NCI-H345 treated with DMSO at 0.1 percent for 48 hours (cell line): ENCODE results near the gene POLR2F.

Experiments used
- DNase-seq: peaks from one replicate; lab custom pipeline; 2025; ENCODE audit not compliant: unreplicated experiment; lab: John Stamatoyannopoulos, UW

Gene POLR2F

DNA sequence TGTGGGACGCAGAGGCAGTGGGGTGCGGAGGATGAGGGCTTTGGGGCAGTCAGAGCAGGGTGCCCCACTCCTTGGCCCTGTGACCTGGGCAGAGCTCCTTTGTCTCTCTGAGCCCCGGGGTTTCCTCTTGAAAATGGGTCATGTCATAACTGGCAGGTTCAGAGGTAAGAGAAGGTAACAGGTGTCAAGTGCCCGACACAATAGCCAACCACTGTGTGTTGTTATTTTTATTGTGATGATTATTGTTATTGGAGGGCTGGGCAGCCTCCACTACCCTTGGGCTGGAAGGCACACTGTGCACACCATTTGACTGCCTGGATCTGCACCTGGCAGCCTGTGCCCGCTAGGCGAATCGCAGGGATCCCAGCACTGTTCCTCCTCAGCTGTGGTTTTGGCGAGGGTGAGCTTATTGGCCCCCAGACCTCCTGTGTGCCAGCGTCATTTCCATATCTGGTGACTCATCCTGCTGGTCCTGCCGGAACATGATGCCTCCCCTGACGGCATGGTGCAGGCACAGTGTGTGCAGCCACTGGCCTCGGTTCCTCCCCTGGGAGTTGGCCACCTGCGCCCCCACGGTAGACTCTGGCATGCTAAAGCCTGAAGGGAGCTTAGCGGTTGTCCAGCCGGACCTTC, 46.3 kb downstream of the POLR2F start:
- peak; percentile 6 for DNase-seq

DNA sequence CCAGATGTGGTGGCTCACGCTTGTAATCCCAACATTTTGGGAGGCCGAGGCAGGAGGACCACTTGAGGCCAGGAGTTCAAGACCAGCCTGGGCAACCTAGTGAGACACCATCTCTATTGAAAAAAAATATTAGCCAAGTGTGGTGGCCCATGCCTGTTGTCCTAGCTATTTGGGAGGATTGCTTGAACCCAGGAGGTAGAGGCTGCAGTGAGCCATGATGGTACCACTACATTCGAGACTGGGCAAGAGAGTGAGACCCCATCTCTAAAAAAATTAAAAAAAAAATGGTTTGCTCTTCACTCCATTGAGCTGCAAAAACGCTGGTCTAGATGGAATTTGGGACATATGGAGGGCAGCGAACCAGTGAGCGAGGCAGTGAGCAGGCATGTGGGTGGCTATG, 52.4 kb downstream of the POLR2F start:
- DNase-seq, result no peak

DNA sequence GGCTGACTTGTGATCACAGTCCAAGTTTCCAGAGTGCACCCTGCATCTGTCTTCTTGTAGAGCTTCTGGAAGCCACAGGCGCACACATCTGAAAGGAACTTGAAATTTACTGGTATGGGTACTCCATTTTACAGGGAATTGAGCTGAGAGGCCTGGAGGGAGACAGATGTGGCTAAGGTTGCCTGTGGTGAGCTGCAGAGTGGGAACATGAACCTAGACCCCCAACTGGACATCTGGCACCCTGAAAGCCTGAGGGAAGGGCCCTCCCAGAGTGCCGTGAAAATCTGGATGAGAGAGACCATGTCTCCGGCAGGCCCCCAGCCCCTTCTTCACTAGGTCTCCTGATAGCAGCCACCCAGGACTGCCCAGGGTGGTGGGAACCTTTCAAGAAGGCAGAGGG, 53.4 kb downstream of the POLR2F start:
- DNase-seq, result no peak

DNA sequence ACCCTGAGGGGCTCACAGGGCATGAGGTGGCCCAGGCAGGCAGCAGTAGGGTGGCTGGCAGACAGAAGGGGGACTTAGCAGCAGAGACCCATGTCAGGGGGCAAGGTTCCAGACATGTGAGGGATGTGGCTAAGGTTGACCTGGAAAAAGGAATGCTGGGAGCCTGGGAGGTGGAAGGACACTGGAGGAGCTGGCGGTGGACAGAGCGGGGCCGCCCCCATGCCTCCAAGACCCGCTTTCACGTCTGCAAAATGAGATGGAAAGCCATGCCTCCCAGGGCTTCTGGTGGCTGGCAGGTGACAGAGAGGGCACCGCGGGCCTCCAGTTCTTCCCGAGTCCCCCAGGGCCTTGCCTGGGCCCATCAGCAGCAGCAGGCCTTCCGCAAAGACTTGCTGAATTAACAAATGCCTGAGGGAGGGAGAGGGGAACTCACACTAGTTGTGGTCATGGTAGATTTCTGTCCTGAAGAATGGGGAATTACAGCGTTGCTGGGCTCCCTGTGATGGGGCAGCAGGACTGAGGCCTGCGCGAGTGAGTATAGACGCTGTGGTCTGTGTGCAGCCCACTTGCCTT, 53.9 kb downstream of the POLR2F start:
- DNase-seq, result no peak

DNA sequence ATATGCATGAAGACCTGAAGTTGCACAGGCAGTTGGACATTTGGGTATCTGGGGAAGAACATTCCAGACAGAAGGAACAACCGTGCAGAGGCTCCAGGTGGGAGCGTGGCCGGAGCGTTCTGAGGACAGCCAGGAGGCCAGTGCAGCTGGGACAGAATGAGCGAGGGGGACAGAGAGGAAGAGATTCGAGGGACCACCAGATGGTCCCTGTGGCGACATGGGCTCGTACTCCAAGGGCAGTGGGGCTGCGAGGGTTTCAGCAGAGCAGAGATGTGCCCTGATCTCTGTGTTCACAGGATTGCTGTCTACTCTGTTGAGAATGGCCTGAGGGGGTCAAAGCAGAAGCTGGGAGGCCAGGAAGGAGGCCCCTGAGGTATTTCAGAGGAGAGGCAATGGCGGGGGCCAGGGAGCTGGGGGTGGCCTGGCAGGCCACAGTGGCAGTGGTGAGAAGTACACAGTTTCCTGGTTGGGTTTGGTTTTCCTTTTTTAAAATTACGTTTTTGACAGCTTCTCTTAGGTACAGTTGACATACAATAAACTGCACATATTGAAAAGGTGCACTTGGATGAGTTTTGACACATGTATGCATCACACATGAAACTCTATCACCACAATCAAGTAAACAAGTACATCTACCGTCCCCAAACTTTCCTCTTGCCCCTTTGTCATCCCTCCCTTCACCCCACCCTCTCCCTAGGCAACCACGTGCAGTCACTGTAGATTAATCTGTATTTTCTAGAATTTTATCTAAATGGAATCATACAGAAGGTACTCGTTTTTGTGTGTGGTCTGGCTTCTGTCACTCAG, 55.7 kb downstream of the POLR2F start:
- no peak for DNase-seq

DNA sequence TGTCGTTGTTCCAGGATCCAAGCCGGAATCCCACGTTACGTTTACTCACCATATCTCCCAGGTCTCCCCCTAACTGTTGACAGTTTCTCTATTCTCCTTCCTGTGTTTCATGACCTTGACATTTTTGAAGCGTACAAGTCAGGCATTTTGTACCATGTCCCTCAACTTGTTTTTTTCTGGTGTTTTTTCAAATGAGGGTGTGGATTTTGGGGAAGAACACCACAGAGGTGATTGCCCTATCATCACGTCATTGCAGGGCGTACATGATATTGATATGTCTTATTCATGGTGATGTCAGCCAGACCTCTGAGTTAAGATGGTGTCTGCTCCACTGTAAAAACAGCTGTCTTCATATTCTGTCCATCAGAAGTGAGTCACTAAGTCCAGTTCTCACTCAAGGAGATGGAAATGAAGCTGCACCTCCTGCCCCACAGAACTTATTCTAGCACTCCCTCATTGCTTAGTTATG, 59.1 kb downstream of the POLR2F start:
- DNase-seq, result no peak

DNA sequence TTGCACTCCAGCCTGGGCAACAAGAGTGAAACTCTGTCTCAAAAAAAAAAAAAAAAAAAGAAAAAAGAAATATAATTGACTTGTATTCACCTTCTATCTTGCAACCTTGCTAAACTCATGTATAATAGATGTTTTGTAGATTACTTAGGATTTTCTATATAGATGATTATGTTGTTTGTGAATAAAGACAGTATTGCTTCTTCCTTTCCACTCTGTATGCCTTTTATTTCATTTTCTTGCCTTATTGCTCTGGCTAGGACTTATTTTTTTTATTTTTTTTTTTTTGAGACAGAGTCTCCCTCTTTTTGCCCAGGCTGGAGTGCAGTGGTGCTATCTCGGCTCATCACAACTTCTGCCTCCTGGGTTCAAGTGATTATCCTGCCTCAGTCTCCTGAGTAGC, 60.6 kb downstream of the POLR2F start:
- DNase-seq, result no peak

DNA sequence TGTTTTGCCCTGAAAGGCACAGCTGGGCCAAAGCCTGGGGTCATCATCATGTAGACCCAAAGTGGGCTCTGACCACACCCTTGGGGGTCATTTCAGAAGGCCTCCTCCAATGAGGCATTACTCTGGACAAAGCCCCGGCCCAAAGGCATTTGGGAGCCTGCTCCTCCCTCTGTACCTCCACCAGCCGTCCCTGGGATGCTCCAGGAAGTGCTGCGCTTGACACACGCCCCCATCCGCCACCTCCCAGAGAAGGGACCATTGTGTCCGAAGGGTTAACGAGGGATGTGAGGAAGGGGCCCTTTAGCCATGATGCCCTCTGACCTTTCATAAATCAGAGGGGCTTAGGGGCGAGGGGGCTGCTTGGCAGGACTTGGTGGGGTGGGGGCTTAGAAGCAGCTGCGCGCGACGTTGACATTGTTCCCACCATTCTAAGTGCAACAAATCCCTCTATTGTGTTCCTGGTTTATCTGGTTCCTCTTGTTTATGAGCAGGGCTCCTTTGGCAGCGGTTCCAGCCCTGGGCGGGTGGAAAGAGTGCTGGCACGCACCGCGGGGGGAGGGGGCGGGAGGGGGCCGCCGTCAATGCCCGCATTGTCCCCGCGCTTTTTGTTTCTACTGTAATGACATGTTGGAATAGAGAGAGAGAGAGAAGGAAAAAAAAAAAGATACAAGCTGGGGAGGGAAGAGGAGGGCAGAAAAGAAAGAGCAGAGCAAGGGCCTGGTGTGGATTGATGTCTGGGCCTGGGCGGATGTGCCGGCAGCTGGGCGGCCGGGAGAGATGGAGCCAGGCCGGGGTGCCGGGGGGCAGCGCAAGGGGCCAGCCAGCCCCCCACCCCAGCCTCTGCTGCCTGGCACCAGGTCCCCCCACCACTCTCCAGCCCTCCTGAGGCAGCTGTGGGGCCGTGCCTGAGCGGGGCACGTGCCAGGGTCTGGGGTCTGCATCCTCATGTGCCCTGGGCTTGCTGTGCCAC, 63.0 kb downstream of the POLR2F start:
- DNase-seq, result no peak

DNA sequence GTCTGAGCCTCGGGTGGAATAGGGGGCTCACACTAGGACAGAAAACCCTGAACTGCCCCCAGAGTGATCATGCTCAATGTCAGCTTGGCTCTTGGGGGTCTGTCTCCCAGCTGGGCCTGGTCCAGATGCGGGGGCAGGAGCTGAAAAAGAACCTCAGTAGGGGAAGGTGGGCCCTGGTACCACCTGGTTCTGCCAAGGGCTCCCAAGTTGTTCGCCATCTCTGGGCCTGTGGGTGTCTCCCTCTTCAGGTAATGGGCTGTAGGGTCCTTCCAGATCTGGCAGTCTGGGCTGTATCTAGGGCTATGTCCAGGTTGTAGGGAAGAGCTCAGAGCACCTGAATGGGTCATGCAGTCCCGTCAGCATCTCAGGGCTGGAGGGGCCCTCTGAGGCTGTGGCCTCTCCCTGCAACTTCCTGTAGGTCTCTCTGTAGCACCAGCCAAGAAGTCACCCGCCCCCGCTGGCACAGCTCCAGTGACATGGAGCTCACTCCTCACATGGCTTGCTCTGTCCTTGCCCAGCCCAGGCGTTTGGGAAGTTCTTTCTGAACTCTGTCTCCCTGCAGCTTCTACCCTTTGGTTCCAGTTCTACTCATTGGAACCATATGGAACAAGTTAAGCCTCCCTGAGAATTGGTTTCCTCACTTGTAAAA, 63.9 kb downstream of the POLR2F start:
- no peak for DNase-seq

DNA sequence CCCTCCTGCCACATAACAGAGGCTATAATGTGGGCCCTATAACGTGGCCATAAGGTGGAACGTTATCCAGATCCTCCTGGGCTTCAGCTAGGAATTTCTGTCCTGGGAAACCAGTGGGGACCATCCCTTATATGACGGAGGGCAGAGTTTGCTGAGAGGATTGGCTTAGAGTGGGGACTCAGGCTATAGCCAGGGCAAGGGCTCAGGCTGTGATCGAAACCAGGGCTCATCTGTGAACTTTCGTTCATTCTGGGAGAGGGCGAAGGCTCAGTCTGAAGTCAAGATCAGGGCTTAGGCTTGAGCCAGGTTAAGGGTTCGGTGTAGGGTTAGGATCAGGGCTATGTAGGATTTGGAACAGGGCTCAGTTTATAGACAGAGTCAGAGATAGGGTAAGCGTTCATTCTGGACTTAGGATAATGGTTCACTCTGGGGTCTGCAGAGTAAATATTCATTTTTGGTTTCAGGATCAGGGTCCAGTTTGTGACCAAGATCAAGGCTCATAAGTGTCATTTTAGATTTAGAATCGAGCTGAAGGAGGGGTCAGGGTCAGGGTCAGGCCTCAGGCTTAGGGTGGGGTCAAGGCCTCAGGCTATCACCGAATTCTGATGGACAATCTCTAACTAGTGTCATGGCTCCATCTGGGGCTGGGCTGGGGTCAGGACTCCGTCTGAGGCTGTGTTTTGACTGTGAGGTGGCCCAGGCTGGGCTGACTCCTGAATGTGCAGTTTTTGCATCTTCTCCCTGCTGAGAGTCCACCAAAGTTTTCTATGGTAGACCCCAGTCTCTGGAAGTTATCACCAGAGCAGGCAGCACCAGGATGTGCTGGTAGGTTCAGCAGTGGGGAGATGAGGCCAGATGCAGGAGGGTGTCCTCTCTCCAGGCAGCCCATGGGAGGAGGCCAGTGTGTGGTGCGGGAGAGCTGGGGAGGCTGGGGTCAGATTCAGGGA, 64.7 kb downstream of the POLR2F start:
- no peak for DNase-seq
